ENCODE results near the gene MAGI3.

Gene MAGI3

DNA sequence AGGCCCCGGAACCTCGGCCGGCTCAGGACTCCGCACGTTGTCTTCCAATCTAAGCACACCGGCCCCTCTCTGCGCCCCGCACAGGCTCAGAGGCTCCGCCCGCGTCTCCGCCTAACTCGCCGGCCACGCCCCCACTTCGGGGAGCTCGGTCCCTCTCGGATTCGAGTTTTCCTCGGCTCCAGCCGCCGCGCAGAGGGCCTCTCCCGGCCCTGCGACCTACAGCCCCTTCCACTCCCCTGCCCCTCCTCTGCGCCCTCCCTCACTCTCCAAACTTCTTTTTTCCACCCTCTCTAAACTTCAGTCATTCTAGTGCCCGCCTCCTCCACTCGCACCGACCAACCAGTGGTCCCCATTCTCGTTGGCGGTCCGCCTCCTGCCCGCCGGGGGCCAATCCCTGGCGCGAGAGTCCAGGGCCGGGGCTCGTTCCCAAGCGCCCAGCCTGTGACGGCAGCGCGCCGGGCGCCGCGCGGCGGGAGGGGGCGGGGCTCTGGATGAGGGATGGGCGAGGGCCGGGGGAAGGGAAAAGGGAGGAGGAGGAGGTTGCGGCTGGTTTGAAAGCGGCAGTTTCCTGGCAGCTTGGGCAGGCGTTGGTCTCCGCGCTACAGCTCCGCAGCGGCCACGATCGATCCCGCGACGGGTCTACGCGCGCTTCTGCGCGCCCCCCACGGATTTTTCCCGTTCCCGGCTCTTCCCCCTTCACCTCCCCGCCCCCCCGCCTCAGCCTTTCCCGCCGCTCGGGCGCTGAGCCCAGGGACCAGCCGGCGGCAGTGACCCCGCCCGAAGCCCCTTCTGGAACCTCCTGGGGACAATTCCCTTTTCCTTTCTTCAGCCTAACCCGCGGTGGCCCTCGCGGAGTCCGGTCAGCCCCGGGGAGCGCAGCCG is at the start of gene MAGI3:
Gene MAGI3, plus strand, starts transcription at position 563 of the 882 bp plus-strand sequence. CDS start 519 bp downstream, outside the sequence.
- no peak for FAIRE-seq

DNA sequence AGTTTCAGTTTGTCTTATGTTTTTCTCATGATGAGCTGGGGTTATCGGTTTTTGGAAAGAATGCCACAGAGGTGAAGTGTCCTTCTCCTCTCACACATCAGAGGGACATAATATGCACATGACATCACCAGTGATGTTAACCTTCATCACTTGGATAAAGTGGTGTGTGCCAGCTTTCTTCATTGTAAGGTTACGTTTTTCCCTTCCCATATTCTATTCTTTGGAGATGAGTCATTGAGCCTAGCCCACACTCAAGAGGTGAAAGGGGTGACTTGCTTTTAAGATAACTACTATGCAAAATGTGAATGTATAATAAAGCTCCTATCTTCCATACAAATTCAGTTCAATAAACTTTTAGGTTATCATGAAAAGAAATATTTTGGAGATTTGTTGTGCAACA is 36.7 kb upstream of the MAGI3 start:
- no peak for FAIRE-seq

DNA sequence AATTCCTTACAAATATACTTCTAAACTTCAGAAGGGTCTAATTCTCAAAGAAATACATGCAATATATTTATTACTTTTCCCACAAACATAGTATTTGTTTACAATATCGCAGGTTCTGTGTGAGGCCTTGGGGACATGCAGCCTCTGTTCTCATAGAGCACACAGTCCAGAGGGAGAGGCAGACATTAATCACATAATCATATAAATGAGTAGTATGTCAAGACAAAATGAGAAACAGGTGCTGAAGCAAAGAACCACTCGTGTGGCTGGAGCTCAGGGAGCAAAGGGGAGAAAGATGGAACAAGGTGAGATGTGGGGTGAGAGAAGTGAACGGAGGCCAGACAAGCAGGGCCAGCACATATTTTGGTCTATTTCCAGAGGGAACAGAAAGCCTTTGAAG is 26.4 kb upstream of the MAGI3 start:
- FAIRE-seq: no peak

DNA sequence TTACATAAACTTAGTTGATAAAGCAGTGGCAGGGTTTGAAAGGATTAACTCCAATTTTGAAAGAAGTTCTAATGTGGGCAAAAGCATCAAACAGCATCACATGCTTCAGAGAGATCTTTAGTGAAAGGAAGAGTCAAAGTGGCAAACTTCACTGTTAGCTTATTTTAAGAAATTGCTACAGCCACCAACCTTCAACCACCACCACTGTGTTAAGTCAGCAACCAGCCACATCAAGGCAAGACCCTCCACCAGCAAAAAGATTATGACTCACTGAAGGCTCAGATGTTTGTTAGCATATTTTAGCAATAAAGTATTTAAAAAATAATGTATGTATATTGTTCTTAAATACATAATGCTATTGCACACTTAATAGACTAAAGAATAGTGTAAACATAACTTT is 21.3 kb upstream of the MAGI3 start:
- FAIRE-seq: no peak

DNA sequence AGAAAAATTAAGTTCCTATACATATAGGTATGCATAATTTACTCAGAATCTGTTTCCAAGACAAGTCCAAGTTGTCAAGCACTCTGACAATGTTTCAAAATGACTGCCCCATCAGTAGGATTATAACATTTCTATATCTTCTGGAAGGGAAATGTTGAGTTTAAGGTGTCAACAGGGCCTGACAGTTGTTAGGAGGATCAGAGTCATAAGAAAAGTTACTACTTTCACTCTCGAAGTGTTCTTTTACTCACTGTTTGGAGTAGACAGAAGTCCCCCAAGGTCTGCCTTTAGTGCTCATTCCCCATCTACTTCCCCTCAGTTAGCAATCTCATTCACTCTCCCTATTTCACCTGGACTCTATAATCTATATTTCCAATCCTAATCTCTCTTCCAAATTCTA is 20.6 kb upstream of the MAGI3 start:
- FAIRE-seq: no peak

DNA sequence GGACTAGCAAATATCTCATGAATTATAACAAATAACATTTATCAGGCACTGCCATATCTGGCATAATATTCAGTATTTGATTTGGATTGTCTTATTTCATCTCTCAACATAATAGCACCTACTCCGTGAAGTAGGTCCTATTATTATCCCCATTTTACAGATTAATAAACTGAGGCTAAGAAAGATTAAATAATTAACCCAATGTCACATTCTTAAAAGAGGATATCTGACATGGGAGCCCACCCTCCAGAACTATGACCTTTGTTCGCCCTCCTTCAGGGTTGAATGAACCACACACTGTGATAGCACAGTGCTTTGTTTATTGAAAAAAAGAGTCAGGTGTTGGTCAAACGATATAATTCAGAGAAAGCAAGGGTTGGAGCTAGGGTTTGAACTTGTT is 19.4 kb upstream of the MAGI3 start:
- no peak for FAIRE-seq

DNA sequence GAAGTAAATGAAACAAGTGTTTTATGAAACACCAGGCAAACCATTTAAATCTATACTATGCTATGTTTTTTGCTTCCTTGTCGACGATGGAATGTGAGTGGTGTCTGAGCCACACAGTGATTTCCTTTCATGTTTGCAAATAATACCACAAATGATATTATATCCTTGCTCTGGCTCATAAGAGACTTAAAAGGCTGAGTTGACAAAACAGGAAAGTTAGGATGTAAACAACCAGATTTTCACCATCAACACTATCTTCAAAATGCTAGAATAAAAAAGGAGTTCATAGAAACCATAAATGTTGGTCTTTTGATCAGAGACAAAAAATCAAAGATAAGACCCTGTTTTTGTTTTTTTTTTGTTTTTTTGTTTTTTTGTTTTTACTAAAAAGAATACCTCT is 17.8 kb upstream of the MAGI3 start:
- FAIRE-seq: no peak

DNA sequence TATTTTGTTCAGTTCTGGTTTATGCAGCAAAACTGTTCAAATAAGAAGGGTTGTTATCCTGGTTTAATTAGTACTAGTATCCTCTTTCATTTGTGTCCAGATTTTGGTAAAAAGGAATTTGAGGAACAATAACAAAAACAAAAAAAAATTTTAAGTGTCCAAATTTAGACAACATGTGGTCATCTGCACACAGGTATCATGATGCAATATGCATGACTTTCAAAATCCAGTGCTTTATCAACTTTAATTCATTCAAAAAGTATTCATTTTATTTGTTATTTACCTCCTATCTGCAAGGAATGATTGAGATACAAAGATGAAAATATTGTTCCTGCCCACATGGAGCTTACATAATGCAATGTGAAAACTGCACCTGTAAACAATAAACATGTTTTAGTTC is 16.7 kb upstream of the MAGI3 start:
- FAIRE-seq: no peak

DNA sequence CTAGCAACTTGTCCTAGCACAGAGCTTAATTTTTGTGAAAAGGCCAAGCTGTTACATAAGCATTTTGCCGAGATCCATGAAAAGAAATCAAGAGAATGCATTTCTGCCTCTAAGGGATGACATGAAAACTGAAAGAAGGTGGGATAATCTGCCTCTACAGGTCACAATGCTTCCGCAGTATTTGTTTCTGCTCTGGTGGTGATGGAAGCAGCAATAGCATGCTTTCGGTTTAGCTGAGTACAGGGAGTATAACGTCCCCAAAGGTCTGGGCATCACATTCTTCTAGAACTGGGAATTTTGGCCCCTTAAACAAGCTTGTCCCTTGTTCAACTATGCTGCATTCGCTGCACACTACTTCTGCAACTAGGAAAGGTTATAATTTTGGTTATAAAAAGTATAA is 14.4 kb upstream of the MAGI3 start:
- FAIRE-seq: no peak

DNA sequence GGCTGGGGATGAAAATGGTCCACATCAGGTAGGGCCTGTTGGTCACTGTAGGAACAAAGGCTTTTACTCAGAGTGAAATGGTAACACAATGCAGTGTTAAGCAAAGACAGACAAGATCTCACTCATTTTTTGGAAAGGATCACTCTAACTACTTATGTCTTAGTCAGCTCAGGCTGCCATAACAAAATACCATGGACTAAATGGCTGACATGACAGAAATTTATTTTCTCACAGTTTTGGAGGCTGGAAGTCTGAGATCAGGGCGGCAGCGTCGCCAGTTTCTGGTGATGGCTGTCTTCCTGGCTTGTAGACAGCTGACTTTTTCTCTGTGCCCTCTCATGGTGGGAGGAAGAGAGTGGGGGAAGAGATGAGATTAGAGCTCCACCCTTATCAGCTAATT is 10.2 kb upstream of the MAGI3 start:
- FAIRE-seq: no peak

DNA sequence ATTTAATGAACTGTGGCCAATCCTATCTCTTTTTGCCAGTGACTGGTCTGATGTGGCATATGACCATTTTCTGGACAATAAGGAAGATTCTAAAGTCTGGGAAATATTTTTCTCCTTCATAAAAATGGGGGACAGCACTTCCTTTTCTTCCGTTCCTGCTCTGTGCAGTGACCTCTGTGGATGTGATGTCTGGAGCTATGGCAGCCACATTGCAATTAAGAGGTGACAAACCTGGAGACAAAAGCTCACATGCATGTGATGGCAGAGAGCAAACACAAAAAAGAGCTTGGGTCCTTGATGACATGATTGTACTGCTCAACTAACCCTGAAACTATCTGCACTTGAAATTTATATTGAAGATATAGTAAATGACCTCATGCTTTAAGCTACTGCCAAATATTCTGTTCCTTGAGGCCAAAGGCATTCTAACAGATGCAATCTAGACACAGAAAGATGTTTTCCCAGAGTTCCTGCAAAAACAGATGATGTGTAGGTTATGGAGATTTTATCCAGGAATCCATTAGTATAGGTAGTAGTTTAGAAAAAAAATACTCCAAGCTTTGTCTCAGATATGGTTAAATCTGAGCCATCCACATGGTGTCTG is 2.2 kb upstream of the MAGI3 start:
- no peak for FAIRE-seq

DNA sequence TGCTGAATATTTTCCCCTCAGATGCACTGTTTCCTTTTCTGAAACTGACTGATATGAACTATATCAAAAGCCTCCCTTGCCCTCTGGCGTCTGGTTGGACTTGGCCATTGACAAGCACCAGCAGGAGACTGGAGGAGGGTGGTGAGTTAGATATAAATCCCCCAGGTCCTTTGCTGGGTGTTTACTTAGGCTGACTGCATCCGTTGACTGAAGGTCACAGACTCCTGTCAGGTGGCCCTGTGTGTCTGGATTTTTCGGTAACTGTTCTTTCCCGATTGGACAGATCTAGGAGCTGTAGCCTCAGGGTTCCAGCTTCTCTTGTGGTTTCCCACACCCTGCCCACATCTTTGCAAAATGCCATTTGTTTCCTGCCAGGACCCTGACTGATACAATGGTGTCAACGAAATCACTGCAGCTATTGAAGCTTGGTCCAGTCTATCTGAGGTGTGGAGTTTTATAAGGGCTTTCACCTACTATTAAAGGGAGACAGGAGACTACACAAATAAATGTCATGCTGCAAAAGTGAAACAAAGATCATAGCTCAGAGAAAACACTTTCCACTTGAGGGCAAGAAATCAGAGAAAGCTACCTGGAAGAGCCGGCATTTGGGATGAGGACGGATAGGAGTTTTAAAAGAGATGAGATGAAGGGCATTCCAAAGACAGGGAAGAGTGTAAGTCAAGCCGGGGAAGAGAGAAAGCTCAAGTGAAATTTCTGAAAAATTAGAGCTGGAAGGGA is 1.5 kb upstream of the MAGI3 start:
- FAIRE-seq: no peak

DNA sequence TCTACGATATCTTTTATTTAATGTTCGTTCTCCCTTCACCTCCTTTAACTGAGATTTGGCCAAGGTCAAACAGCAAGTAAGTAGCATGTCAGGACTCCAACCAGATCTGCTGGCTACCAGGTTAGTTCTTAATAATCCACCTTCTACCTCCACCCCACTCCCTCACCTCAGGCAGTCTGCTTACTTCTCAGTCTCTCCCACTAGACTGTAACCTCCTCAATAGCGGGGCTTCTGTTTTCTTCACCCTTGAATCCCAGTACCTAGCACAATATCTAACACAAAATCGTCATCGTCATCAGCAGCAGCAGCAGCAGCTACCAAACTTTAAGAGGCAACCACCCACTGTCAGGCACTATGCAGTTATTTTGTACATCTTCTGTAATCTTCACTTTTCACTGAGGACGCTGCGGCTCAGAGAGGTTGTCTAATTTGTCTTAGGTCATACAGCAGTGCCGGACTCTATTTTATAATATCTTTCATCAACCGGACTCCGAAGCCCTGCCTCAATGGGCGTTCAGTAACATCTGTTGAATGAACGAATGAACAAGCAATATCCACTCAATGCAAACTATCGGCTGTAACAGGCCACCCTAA is 859 bp upstream of the MAGI3 start:
- no peak for FAIRE-seq

DNA sequence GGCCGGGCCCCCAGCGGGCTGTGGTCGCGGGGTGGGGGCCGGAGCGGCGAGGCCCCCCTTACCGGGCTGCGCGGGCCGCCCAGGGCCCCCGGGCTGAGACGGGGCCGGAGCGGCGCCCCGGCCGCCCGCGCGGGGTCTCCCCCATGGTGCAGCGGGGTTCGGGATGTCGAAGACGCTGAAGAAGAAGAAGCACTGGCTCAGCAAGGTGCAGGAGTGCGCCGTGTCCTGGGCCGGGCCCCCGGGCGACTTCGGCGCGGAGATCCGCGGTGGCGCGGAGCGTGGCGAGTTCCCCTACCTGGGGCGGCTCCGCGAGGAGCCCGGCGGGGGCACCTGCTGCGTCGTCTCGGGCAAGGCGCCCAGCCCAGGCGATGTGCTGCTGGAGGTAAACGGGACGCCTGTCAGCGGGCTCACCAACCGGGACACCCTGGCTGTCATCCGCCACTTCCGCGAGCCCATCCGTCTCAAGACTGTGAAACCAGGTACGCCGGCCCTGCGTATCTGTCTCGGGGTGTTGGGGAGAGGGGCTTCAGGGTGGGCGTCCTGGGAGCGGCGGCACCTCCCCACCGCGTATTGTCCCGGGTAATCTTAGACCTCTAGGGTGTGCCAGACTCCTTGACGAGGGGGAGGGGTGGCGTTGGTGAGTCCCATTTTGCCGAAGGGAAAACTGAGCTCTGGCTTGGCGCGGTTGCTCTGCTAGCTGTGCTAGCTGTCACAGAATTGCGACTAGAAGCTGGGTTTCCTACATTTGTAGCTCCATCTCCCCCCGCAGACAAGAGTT is 745 bp downstream of the MAGI3 start:
- FAIRE-seq: no peak

DNA sequence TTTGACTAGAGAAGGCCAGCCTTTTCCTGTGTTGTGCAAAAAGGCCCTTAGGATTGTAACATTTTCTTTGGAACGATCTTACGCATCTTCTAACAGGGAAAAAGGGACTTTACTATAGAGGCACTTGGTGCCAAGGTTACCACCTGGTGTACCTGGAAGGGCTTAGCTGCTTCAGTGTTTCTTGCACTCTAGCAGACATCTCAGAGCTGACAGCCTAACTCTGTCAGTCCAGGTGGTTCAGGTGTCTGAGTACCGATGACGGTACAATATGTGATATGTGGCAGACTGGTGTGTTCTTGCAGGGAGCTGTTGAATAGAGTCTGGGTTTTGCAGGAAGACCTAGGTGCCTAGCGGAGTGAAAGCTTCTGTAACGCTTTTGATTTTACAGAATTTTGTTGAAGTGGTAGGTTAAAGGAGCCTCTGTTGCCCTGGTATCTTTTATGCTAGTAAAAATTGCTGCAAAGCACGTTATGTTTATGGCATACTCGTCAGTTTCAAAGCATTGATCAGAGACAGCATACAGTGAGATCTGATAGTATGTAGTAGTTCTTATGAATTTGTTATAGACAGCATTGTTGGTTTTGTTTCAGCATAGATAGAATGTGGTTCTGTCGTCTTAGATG is 1.4 kb downstream of the MAGI3 start:
- FAIRE-seq: no peak

DNA sequence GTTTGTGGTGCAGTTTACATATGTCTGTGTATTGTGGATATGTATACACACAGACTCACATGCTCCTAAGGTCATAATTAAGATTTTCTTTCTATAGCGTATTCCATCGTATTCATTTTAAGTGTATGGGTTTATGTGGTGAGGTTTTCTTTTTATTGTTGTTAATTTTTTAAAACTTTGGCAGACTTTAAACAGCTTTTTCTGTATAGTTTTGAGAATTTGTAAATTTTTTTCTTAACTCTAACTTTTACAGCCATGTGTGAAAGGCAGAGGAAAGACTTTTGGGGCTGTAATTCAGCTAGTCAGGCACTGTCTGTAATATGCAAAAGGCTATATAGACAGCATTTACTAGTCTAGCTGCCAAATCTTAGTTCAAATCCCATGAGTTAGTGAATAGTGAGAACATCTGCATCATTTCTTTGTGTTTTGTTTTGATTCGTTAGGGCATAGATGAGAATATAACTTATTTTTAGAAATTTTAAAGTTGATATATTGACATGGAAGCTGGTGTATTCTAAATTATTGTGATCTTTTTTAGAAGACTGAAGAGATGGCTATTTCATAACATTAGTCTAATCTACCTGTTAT is 2.3 kb downstream of the MAGI3 start:
- FAIRE-seq: no peak

DNA sequence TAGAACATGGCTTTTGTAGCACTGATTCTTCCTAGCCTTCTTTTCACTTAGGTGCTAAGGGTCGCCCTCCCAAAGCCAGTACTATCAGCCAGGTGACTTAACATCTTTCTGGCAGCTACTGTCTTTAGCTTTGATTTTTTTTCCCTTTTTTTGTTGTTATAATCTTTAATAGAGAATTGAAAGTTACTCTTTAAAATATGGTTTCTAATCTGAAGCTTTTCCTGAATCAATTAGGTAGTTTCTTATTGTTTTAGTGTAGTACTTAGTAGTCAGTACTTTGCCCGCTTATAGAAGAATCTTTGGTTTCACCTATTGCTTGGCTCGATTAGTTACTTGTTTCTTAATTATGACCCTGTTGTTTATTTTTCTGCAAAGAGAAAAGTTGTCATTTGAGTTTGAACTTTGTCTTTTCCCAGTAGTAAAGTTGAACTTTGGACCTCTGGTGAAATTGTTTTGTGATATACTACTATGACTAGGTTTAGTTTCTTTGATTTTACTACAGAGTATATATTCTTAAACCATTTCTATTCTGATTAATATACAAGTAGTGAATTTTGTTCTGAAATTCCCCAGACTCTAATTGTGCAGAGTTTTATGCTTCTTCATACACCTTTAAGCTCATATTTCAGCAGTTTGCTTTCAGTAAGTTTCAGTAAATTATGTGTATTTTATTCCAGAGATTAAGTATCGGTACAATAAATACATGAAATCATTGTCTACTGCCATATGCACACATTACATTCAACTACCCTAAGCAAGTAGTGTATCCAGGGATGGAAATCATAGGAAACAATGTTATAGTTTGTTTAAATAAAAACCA is 3.9 kb downstream of the MAGI3 start:
- FAIRE-seq: no peak

DNA sequence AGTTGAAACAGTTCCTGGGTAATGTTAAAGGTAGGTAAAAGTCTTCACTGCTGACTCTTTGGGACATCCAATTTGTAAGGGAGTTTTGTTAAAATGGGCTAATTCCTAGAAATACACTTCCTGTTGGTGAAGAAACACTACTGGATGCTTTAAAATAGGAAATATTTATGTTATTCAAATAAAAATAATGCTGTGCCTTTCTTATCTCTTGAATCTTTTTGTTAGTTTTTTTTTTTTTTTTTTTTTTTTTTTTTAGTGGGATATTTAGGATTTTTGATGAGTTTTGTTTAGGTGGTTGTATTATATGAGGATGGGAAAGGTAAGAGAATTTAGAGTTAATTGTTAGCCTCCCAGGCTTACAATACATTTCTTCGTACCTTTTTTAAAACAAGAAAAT is 4.5 kb downstream of the MAGI3 start:
- FAIRE-seq: peak; percentile 5

DNA sequence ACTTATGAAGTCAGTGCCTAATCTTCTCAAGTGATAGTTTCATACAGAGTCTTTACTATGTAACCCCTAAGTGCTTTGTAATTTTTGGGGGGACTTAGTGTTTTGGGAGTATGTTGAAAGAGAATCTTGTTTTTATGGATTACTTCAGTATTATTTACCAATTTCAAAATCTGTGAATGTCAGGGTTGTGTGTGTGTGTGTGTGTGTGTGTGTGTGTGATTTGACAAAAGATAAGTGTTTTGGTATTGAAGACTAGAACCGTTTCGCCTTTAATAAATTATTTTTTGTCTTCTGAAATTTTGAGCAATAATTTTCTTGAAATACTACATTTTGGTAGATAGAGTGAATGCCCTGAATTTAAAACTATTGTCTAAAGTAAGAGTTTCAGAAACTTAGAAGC is 5.8 kb downstream of the MAGI3 start:
- FAIRE-seq: no peak

DNA sequence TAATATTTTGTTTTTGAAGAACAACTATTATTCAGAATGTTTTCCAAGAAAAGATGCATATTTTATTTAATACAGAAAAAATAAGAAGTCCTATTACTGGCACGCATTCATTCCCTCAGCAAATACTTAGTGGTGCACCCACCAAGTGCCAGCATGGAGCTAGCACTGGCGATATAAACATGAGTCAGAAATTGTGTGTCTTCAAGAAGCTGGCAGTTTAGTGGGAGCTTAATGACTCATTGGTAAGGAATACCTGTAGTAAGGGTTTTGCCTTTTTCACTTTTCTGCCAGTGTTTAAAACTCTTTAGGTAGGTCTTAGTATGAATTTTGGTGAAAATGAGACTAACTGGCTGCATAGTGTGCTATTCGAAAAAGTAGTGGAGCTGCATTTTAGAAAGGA is 6.3 kb downstream of the MAGI3 start:
- no peak for FAIRE-seq

DNA sequence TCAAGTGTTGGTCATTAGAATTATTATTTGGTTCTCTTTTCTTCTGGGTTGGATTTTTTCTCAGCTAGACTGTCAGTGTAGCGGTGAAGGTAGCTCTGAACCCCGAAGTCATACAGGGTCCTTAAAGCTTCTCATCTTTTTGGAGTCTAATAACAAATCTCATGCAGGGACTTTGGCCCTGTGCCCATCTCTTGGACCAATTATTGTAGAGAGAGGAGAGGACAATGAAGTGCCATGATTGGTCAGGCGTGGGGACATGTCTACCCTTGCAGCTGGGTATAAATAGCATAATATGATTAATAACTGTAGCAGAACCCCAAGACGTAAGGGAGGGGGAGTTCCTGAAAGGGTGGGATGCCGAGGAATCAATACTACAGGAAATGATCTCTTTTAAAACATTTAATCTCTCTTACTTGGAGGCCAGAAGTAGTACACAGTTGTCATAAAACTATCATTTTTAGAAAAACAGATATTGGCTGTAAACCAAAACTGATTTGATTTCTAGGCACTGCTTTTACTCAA is 8.8 kb downstream of the MAGI3 start:
- FAIRE-seq: no peak
